Endothelial cell of coronary artery (primary cell): ENCODE results near the gene ABR. TPM values are rescaled to one million over a fixed set of nuclear protein-coding genes. Genes with fewer than 3 reads are reported as not detected.

Experiments used
- total RNA-seq: library from RNA; depleted of rRNA; stranded (reverse); fragments of >200 nt; gene quantifications from 2 replicates; pipeline ENCODE4 v1.2.3, GENCODE V29; 2014

The ABR gene
- total RNA-seq, result 39.5 and 64.4 TPM in 2 replicates

GRCh38 chr17:1179818-1180742 lies at the start of gene ABR:
ABR (minus strand) TSS chr17:1179981; CDS start chr17:1179727, 254 bp downstream.

DNA sequence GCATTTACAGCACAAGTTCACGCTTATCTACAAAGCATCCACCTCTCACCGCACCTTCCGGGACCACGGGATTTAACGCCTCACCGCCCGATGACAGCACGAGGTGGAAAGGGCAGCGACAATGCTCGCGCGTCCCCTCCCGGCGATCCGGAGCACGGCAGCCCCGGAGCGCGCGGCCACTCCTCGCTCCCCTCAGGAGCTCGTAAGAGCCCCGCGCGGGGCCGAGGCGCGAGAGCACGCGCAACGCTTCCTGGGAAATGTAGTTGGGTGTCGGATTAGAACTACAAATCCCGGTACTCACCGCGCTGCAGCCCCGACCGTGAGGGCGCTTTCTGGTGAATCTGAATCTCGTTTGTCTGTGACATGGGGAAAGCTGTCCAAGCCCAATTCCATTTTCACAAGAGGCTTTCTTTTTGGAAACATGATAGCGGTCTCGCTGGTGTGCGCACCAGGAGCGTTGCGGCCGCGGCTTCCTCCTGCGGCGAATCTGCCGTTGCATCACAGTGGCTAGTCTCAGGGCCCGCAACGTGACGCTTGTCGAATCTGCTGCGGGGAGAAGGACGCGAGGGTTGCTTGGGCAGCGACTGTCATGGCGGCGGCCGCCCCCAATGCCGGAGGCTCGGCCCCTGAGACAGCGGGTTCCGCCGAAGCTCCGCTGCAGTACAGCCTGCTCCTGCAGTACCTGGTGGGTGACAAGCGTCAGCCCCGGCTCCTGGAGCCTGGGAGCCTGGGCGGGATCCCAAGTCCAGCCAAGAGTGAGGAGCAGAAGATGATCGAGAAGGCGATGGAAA lies 183.0 kb downstream of the ABR start, which contains the start of gene TIMM22:
TIMM22 (plus strand) TSS at position 576 of the 791 bp plus-strand sequence; CDS start at position 590, 14 bp downstream.

DNA sequence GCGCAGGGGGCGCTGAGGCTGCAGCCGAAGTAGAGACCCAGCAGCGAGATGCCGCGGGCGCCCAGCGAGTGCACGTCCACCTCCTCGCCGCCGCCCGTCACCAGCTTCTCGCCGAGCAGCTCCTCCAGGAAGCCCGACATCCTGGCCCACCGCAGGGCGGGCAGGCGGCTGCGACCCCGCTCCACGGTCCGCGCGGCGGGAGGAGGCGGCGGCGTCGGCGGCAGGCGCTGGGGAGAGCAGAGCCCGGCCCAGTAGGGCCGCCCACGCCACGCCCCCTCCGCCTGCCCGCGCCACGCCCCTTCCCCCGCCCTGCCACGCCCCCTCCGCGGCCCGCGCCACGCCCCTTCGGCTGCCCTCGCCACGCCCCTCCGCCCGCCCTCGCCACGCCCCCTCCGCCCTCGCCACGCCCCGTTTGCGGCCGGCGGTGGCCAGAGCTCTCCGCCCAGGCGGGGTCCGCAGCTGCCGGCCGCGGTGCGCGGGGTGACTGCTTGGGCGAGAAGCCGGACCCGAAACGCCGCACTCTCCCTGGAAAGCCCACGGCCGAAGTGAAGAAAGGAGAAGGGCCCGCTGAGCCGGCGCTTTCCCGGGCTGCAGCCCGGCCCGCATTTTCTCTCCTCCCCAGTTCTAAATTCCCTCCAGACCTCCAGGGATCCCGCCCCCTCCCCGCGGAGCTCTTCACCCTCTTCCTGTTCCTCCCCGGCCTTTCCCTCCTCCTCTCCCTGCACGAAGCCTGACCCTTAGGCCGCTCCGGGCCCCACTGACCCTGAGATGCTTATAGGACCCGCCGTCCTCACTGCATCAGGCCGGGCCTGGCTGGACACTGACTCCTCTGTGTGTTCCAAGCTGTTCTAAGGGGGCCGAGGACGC lies 200.0 kb downstream of the ABR start, which contains the start of gene NXN:
NXN (minus strand) TSS at position 238 of the 867 bp plus-strand sequence.

Other genes with a start within 250 kb of the ABR start
- gene NXN, start 200.2 kb downstream of the ABR start, total RNA-seq, result 20.0 and 28.9 TPM in 2 replicates
- 14.2 and 17.4 TPM in 2 replicates for gene TIMM22, start 182.9 kb downstream of the ABR start, total RNA-seq
- not detected in 2 replicates for gene BHLHA9, start 90.5 kb upstream of the ABR start, total RNA-seq
- gene TRARG1, start 99.7 kb upstream of the ABR start, total RNA-seq, result not detected in 2 replicates
- 496 and 498 TPM in 2 replicates for gene YWHAE, start 220.2 kb upstream of the ABR start, total RNA-seq